NT2/D1 (cell line): ENCODE data around the gene STRIP2.

Source experiments
- SUZ12 ChIP-seq: IDR thresholded peaks from 2 replicates; pipeline ENCODE4 v1.6.1; 2011; ENCODE audit not compliant: insufficient read length, insufficient read depth; ENCODE audit errors: extremely low read depth
- YY1 ChIP-seq: IDR thresholded peaks from 2 replicates; pipeline ENCODE4 v1.6.1; 2011; ENCODE audit not compliant: insufficient read length, insufficient read depth
- ZNF274 ChIP-seq: IDR thresholded peaks from 2 replicates; pipeline ENCODE4 v1.6.1; 2011; ENCODE audit warnings: mild to moderate bottlenecking, low read depth, low read length

- TF ChIP-seq ZNF274 (no peak), YY1 (no peak), SUZ12 (no peak)
These were observed 102.1 kb downstream of the STRIP2 start for GRCh38 chr7:129536323-129536722.
